Activated CD4-positive, alpha-beta T cell treated with anti-CD3 and anti-CD28 coated beads for 24 hours (primary cell): Measurements from ENCODE around the gene FAM13A.
"Not testable (repeated sequence)": the region's sequence is repeated elsewhere in the genome, so short reads cannot be mapped to it uniquely, and the experiment has no call there.

Experiments
- DNase-seq, 2 donors: peaks; one replicate each; pipeline ENCODE4 v3.0.0-alpha.2; 2020; ENCODE audit warnings: low read depth in 2 of 2

The FAM13A gene

DNA sequence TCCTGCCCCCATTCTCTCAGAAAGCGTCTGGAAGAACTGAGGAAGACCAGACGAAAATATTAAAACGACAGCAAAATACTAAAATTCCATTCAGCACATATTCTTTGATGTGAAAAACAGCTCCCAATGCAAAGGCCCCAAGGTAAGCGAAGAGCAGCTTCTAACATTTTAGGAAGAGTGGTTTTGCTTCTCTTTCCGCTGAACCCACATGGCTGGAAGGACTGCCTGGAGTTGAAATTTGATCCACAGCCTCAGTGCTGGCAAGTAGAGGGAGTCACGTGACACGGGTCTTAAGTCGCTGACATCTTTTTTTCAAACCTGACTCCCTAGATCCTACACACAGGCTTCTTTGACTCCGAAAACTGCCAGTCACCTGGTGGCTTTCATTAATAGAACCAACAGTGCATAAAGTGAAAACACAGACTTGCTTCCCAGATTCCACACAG lies at the start of gene FAM13A:
TSS of gene FAM13A (minus strand) at position 233 of the 446 bp plus-strand sequence. CDS start at position 12, 221 bp downstream.
- DNase-seq = no peak

DNA sequence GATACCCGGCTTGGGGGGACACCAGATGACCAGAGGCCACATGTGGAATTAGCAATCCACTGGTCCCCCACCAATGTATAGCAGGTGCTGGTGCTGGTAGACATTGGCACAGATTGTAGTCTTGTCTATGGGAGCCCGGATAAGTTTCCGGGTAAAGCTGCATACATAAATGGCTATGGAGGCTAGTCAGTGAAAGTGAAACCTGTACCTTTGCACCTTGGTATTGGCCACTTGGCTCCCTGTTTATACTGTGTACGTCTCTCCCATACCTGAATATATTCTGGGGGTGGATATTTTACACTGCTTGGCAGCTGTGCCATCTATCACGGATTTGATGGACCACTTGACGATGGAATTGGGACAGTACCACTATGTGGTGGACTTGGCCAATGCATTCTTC lies 48.7 kb upstream of the FAM13A start:
- no peak for DNase-seq

DNA sequence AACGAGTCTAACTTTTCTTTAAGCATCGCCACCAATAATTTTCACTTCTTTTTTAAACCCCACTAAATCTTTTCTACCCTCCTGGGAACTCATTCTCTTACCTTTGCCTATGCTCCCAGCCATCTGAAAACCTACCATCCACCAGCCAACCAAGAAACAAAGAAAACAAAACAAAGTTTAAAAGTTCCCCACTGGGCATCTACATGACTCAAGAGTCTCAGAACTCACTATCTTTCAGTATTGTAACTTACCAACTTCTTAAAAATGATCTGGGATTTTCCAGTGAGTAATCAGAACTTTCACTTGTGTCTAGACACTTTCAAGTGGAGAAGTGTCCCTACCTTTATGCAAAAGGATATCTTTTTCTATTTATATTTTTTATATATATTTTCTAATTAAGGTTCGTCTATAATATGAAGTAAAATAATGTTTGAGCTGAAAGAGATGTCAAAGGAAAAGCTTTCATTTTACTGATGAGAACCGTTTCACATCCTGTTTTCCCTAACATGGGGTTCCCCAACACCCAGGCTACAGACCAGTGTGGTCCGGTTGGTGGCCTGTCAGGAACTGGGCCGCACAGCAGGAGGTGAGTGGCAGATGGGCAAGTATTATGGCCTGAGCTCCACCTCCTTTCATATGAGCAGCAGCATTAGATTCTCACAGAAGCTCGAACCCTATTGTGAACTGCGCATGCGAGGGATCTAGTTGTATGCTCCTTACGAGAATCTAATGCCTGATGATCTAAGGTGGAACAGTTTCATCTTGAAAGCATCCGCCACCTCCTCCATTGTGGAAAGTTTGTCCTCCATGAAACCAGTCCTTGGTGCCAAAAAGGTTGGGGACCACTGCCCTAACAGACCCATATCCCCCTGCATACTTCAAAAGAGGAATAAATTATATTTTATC lies 44.5 kb upstream of the FAM13A start:
- DNase-seq = no peak

DNA sequence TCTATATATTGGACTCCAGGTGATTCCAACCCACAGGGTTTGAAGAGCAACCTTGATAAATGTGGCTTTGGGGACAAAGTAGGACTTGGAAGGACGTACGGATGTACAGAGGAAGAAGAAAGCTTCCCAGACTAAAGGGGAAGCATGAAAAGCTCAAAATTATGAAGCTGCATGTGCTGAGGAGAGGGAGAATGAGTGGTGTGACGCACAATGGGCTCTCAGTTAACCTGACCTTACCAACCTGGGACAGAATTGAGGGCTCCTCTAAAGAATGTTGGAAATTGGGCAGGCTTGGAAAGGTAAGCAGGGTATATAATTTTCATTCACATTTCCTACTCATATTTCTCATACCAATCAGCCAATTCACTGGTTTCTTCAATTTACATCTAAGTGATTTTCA lies 43.9 kb upstream of the FAM13A start:
- no peak for DNase-seq

DNA sequence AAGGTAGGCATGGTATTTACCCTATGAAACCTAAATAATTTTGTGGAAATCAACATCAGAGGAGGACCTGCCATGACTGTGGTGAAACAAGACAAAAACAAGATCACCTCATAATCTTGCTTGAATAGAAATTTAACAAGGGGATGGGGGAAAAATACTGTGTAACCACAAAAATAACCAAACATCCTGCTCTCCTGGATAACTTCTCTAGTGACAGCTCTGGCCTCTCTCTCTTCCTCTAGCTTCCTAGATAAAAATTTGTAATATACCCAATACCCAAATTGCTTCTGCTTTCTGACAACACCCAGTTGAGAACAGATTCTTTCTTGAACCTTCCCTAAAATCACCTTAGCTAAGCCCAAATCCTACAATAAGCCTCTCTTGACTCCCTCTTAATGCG lies 42.5 kb upstream of the FAM13A start:
- no peak for DNase-seq

DNA sequence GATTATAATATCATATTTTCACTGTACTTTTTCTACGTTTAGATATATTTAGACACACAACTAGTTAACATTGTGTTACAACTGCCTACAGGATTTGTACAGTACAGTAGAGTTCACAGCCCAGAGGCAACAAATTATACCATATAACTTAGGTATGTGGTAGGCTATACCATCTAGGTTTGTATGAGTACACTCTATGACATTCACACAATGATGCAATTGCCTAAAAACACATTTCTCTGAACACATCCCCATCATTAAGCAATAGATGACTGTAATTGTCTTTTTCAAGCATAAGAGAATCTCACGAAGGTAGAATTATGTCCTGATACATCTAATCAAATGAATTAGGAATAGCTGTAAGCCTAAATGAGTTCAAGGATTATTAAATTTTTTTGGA lies 42.0 kb upstream of the FAM13A start:
- no peak for DNase-seq

DNA sequence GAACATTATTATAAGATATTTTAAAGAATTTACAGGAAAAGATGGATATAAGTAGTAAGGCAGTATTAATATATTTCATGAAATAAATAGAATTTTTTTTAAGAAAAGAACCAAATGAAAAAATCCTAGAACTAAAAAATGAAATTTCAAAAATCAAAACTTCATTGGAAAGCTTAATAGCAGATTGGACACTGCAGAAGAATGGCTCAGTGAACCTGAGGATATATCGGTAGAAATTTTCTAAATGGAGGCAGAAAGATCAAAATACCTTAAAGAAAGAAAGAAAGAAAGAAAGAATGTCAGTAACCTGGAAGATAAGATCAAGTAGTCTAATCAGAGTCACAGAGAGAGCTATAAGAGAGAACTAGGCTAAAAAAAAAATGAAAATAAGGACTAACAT lies 21.3 kb upstream of the FAM13A start:
- DNase-seq = no peak

DNA sequence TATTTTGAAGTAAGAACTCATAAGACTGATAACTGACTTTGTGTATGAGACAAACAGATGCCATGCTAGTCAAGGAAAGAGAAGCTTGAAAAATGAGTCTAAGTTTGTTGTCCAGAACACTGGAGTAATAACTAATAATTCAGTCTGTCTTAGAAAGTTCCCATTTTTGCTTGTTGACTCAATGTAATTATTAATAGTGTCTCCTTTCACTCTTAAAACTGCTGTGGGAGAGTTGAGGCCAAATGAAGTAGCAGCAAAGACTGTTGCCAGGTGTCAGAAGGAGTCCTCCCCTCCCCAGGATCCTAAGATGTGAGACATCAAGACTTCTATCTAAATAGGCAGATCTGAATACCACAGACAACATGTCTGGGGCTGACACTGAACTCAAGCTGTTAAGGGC lies 20.8 kb upstream of the FAM13A start:
- DNase-seq = no peak

DNA sequence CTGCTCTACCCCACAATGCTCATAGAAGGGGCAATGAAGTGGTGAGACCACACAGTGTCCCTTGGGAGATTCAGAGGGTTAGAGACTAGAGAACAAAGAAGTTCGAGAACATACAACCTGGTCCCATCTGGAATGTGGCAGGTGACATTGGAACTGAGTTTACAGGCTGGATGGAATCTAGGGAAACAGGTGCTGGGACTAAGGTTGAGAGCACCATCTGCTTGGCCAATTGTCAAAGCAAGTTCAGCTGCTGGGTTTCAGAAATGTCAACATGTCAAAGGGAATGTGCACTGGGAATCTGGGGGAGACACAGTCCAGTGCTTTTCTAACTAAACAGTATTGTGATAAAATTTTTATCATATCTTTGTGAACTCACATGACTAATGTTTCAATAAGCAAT lies 15.9 kb upstream of the FAM13A start:
- DNase-seq = no peak

DNA sequence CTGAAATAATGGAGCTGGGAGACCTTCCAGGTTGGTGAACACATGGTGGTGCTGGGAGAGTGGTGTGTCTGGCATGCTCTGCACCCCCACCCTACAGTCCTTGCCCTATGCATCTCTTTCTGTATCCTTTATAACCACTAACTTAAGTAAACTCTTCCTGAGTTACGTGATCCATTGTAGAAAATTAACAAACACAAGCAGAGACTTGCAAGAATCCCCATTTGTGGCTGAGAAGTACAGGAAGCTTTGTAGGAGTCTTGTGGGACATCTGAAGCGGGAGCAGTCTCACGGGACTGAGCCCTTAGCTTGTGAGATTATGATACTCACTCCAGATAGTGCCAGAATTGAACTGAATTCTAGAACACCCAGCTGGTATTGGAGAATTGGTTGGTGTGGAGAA lies 14.3 kb upstream of the FAM13A start:
- no peak for DNase-seq

DNA sequence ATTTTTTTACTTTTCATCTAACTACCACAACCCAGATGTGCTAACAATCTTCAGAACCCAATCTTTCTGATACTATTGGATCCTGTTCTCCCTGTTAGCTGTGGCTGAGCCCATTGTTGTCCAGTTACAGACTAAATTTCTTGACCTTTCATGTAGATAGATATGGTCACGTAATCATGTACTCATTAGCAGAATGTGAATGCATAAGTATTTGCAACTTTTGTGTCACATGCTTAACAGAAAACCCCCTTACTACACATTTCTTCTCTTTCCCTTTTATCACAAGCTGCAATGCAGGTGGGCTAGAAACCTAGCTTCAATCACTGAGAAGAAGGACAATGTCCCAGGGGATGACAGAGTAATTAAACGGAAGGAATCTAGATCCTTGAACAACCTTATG lies 13.1 kb upstream of the FAM13A start:
- DNase-seq = no peak

DNA sequence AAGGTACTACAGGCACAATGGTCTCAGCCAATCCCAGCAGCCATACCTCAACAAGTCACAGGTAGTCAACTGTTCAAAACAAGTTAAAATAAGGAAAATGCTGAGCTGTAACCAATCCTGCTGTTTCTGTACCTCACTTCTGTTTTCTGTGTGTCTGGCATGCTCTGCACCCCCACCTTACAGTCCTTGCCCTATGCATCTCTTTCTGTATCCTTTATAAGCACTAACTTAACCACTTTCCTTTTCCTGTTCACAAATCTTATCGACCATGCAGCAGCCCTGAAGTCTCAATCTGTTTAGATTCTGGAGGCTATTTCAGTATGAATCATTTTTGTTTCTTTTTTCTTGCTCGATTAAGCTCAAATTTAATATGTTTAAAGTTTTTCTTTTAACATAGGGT lies 12.5 kb upstream of the FAM13A start:
- no peak for DNase-seq

DNA sequence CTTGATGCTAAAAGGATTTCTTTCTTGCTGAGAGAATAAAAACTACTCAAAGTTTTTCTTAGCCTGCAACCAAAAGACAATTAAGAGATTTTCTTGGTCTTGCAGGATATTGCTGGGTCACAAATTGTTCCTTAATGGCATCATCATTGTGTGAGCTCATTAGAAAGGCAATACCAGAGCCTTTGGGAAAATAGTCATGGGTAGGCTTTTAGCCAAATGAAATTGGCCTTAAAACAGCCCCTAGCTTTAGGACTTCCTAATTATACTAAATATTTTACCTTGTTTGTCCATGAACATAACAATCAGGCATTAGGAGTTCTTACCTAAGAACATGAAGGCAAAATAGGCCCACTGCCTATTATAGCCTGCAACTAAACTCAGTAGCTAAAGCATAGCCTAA lies 10.4 kb upstream of the FAM13A start:
- DNase-seq = no peak

DNA sequence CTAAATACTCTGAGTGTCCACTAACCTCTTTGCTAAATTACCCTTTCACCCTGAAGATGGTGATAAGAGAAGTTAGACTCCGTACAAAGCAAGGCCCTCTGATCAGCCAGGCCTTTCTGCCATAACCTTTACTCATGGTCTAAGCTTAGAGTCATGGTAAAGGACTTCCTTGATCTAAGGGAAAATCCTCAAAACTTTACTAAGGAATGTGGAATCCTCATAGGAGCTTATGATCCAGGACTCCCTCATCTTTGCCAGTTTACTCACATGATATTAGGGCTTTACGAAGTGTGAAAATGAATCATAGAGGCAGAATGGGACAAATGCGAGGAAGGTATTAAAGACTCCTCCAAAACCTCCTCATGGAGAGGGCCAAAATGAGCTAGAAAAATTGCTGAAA lies 7.9 kb upstream of the FAM13A start:
- no peak for DNase-seq

DNA sequence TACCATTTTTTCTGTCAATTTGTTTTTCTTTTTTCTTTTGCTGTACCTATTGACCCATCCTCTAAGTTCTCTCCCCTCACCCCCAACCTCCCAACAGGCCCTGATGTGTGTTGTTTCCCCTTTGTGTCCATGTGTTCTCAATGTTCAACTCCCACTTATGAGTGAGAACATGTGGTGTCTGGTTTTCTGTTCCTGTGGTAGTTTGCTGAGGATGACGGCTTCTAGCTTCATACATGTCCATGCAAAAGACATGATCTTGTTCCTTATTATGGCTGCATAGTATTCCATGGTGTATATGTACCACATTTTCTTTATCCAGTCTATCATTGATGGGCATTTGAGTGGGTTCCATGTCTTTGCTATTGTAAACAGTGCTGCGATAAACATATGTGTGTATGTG lies 859 bp upstream of the FAM13A start:
- DNase-seq = not testable (repeated sequence)

DNA sequence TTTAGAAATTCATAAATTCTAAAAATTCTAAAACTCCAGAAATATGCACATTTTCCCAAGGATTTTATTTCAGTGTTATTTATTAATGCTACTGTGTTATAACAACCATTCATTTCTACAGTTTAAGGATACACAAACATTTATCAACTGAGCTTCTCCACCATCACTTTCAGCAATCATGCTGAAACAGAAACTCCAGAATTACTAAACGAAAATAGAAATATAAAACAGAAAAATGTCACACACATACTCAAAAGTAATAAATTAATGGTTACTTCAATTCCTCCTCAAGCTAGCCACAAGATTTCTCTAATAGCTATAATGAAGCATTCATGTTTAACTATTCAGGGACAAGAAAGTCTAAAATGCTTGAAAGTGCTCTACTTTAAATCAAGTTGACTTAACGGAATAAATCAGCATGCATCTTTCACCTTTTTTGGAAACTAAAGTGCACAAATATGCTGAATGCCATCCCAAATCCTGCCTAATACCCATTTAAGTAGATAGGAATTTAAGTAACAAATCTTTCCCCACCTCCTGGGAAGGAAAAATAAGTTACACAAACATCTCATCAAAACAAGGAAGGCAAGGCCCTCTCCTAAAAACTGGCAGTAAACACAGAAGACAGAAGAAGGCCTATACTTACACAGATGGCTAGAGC lies 563 bp downstream of the FAM13A start:
- no peak for DNase-seq

DNA sequence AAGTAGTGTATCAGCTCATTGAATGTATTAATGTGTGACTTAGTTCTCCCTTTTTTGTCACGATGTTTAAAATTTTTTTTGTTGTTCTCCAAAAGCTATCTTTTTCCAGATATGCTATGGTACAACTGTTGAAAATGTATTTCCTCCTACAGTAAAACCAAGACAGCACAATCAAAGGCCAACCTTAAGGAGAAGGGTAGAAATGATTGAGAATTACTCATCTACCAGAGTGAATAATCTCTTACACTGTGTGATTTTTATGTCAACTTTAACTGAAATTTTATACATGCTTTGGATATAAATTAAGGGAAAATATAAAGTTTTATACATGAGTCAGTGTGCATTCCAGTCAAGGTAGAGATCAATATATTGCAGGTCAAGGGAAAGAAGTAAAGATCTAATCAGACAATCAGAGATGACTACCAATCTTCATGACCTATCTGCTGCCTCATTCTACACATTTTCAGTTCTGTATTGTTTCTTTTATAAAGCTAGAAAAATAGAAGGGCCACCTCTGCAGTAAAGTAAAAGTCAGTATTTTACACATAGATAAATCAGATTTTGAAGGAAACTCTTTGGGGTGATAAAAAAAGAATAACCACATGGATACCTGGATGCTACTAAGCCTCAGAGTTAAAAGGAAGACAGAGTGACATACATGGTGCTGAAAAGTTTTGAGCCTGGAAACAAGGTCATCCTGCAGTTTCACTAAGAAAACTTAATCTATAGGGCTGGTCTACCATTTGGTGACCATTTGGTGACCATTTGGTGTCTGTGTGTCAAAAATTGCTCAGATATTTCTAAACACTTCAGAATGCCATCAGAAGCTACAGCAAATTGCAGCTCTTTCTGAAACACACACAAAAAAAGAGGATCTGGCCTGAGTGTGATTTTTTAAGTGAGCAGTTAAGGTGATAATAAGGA lies 1.6 kb downstream of the FAM13A start:
- no peak for DNase-seq

DNA sequence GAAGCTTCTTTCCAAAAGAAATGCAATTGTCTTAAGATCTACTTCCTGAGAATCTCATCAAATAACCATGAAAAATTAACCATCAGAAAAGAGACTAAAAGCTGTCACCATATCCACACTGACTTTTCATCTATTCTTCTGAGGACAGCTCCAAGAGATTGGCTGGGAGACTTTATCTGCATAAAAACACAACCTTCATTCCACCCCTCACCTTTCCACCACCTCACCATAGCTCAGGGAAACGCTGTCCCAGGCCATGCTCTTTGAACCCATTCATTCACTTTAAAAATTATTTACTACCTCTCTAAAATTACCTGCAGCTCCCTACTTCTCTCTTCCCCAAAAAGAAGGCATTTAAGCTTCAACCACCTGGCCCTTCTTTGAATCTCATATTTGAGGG lies 2.4 kb downstream of the FAM13A start:
- no peak for DNase-seq

DNA sequence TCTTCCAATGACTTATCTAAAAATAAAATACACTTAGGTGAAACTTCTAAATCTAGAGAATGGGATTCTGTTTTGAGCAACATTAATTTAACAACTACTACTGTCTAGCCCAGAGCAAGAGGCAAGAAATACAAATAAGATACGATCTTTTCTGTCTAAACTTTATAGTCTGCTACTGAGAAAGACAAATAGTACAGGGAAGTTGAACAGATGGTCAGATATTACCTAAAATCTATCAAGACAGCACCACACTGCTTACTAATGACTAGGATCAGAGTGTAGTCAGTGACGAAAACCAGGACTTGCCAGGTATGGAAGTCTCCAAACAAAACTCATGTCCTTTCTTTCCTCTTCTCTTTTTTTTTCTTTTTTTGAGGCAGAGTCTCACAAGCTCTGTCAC lies 7.1 kb downstream of the FAM13A start:
- DNase-seq = no peak

DNA sequence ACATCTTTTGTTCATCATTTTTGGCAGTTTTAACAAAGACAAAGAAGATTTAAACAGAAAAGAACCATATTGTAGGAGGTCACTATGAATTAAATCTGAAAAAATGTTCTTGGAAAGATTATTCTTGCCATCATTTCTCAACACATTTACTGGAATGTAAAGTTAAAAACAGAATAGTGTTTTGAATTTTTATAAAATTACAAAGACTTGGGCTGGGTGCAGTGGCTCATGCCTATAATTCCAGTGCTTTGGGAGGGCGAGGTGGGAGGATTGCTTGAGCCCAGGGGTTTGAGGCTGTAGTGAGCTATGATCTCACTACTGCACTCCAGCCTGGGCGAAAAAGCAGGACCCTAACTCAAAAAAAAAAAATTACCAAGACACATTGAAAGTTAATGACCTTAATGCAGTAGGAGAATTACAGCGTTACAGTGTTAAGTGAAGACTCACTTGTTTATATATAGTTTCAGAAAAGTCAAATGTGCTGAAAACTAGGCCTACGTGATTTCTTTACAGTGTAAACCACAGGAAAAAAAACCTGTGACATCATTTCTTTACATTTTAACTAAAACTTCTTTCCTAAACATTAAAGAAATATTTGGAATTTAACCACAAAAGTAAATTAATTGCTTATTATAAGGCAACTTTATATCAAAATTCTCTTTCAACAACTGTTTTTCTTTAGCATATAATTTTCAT lies 7.9 kb downstream of the FAM13A start:
- DNase-seq = no peak

DNA sequence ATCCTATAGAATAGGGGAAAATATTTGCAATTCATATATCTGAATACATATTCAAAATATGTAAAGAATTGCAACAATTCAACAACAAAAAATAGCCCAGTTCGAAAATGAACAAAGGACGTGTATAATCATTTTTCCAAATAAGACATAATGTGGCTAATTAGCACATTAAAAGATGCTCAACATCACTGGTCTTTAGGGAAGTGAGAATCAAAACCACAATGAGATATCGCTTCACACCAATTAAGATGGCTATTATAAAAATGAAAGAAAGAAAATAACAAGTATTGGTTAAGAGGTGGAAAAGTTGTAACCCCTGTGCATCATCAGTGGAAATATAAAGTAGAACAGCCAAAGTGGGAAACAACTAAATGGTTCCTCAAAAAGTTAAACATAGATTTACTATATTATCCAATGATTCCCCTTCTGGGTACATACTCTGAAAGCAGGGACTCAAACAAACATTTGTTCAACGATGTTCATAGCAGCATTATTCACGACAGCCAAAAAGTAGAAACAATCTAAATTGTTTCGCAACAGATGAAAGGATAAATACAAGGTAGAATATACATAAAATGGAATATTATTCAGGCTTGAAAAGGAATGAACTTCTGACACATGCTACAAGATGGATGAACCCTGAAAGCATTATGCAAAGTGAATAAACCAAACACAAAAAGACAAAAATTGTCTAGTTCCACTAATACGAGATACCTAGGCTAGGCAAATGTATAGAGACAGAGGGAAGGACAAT lies 12.7 kb downstream of the FAM13A start:
- DNase-seq = no peak
